ENCODE measurements around the gene DISP1. TPM values are rescaled to one million over a fixed set of nuclear protein-coding genes. Genes with fewer than 3 reads are reported as not detected.
"Not testable (repeated sequence)": the region's sequence is repeated elsewhere in the genome, so short reads cannot be mapped to it uniquely, and the experiment has no call there.

Gene DISP1
- total RNA-seq, 4 donors from 2014 or later = 10.1 to 59.9 (median 18.4) TPM

GRCh38 chr1:222844411-222844779 lies 29.6 kb downstream of the DISP1 start:
- TF ChIP-seq CTCF (IDR thresholded peaks at IDR 0.05) = no peak
- ATAC-seq (ENCODE audit: low FRiP score) (peak; percentile 14), DNase-seq (ENCODE audit: low spot score) (no peak)

DNA sequence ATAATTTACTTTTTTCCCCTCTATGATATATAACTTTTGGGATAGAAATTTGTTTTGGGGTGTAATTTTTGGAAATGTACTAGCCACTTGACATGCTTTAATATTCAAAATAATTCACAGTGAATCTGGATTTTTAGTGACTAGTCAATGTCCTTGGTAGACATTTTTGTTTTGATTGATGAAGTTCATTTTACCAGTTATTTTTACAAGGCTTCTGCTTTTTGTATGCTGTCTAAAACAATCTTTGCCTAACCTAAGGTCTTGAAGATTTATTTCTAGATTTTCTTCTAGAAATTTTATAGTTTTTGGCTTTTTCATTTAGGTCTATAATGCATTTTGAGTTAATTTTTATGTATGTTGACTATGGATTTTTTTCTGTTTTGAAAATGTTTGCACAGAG lies 30.9 kb downstream of the DISP1 start:
- TF ChIP-seq CTCF (IDR thresholded peaks at IDR 0.05) = no peak
- DNase-seq (ENCODE audit: low spot score) (no peak), ATAC-seq (ENCODE audit: low FRiP score) (no peak)

GRCh38 chr1:222850550-222850949 lies 35.7 kb downstream of the DISP1 start:
- DNase-seq (ENCODE audit: low spot score); ATAC-seq (ENCODE audit: low FRiP score): not testable (repeated sequence)

GRCh38 chr1:222852326-222852725 lies 37.5 kb downstream of the DISP1 start:
- no peak for TF ChIP-seq CTCF (IDR thresholded peaks at IDR 0.05)
- DNase-seq (ENCODE audit: low spot score) (no peak), ATAC-seq (ENCODE audit: low FRiP score) (peak; percentile 44)

GRCh38 chr1:222861062-222861461 lies 46.2 kb downstream of the DISP1 start:
- DNase-seq (ENCODE audit: low spot score) (no peak), ATAC-seq (ENCODE audit: low FRiP score) (no peak)
- no peak for TF ChIP-seq CTCF (IDR thresholded peaks at IDR 0.05)

Other genes starting within 250 kb of the DISP1 start
- 10 to 100 TPM in 2 of 4 donors, 1 to 10 TPM in 2; 4.1 to 11.4 (median 8.3) TPM for gene TAF1A, start 225.1 kb upstream of the DISP1 start, total RNA-seq
- 10 to 100 TPM; 33.3 to 98.2 (median 52.4) TPM for gene MIA3, start 196.9 kb upstream of the DISP1 start, total RNA-seq
- gene AIDA, start 102.5 kb upstream of the DISP1 start, total RNA-seq = 100 to 1,000 TPM in 2 of 4 donors, 10 to 100 TPM in 2; 66.7 to 117 (median 88.4) TPM
- gene BROX, start 102.5 kb upstream of the DISP1 start, total RNA-seq = 10 to 100 TPM; 23.9 to 53.3 (median 39.8) TPM
- 1 to 10 TPM in 1 of 4 donors, not detected in 3; 1.1 TPM for gene FAM177B, start 77.8 kb upstream of the DISP1 start, total RNA-seq